CD4-positive, alpha-beta T cell (primary cell): Measurements from ENCODE around the gene AGPS. TPM values are rescaled to one million over a fixed set of nuclear protein-coding genes. Genes with fewer than 3 reads are reported as not detected.

Experiments used
- ATAC-seq: fragments of 200-7000 bp; cut with Tn5 transposase; one replicate; pipeline ENCODE4 v1.10.0; 2022; ENCODE audit warnings: mild to moderate bottlenecking; ENCODE audit not compliant: poor library complexity
- CTCF ChIA-PET: fragments of 350-600 bp; sonication (Branson Sonifier 250); formaldehyde crosslinking; loops from one replicate; lab custom pipeline; 2021; ENCODE audit warnings: antibody characterized with exemption, inconsistent platforms; lab: Charles Lee
- POLR2A ChIA-PET: fragments of 350-600 bp; sonication (Branson Sonifier 250); formaldehyde crosslinking; loops from one replicate; lab custom pipeline; 2021; ENCODE audit warnings: antibody characterized with exemption, inconsistent platforms; lab: Charles Lee
- DNase-seq, 14 experiments: peaks; one replicate each; pipeline ENCODE4 v3.0.0-alpha.2; 2013 to 2020; ENCODE audit warnings: mixed read lengths in 2 of 14
- H3K27ac ChIP-seq, 2 donors: one replicate each; pipeline versions ENCODE4 v1.5.1 to v1.7.0; 2013; ENCODE audit warnings: low read length in 2 of 2, low read depth in 1 of 2, mild to moderate bottlenecking in 1 of 2
- H3K27me3 ChIP-seq, 2 experiments: 1 replicate in 1 of 2; 2 replicates in 1 of 2; pipeline versions ENCODE4 v1.6.1 to v1.7.0; 2013; ENCODE audit warnings: low read length in 2 of 2, control low read depth in 1 of 2, mild to moderate bottlenecking in 1 of 2, moderate library complexity in 1 of 2; ENCODE audit not compliant: insufficient read depth in 2 of 2, control insufficient read depth in 1 of 2
- H3K36me3 ChIP-seq: one replicate; pipeline ENCODE4 v1.6.1; 2013; ENCODE audit warnings: low read length, control low read depth; ENCODE audit not compliant: insufficient read depth
- H3K4me1 ChIP-seq: one replicate; pipeline ENCODE4 v1.6.1; 2013; ENCODE audit warnings: low read length, control low read depth; ENCODE audit not compliant: insufficient read depth
- H3K4me3 ChIP-seq: one replicate; pipeline ENCODE4 v1.5.1; 2013; ENCODE audit warnings: mild to moderate bottlenecking, low read length, moderate library complexity
- H3K9me3 ChIP-seq, 2 experiments: 1 replicate in 1 of 2; 2 replicates in 1 of 2; pipeline versions ENCODE4 v1.6.1 to v1.7.0; 2013; ENCODE audit warnings: low read length in 2 of 2, mild to moderate bottlenecking in 2 of 2, control low read depth in 1 of 2, moderate library complexity in 1 of 2; ENCODE audit not compliant: control insufficient read depth in 1 of 2, insufficient read depth in 1 of 2
- H3K27ac Mint-ChIP-seq: one replicate; pipeline ENCODE4 v1.8.0; 2020; ENCODE audit warnings: mixed read lengths
- H3K27me3 Mint-ChIP-seq: one replicate; pipeline ENCODE4 v1.8.0; 2021; ENCODE audit warnings: mixed read lengths
- H3K36me3 Mint-ChIP-seq: one replicate; pipeline ENCODE4 v1.8.0; 2021; ENCODE audit warnings: low read depth, mixed read lengths
- H3K4me1 Mint-ChIP-seq: one replicate; pipeline ENCODE4 v1.8.0; 2021; ENCODE audit warnings: low read depth, mixed read lengths
- H3K4me3 Mint-ChIP-seq: one replicate; pipeline ENCODE4 v1.8.0; 2020; ENCODE audit warnings: mild to moderate bottlenecking, mixed read lengths
- H3K9me3 Mint-ChIP-seq: one replicate; pipeline ENCODE4 v1.8.0; 2020; ENCODE audit warnings: mixed read lengths
- CTCF ChIP-seq: fragments of 200-600 bp; IDR thresholded peaks from one replicate; pipeline ENCODE4 v1.8.0; 2022; ENCODE audit warnings: antibody characterized with exemption, mild to moderate bottlenecking
- intact Hi-C, 2 experiments: fragments of 100-400 bp; cut with DNase I in 1 of 2; cut with micrococcal nuclease in 1 of 2; formaldehyde crosslinking; loops; one replicate each; pipeline versions ENCODE4 v1.15.1 to v1.9.0; 2023 to 2025; cut with DNase I, micrococcal nuclease
- total RNA-seq, 174 experiments: library from RNA in 2 of 174; stranded (reverse) in 2 of 174; gene quantifications; one replicate each; pipeline ENCODE4 v1.2.3 and lab custom pipeline; 2021 to 2026

AGPS gene
- total RNA-seq, 2 experiments from 2014 or later, result 21.5 to 23.9 TPM

GRCh38 chr2:177445200-177445599 is 52.6 kb downstream of the AGPS start:
- no peak for TF ChIP-seq CTCF
- no peaks in the 10 kb centered on the region for H3K27me3 ChIP-seq
- DNase-seq, result no peak
- no peak overlapping the region for H3K4me3 ChIP-seq
- H3K4me3 Mint-ChIP-seq, result no peak overlapping the region
- no peak overlapping the region for H3K27ac ChIP-seq
- no peaks in the 10 kb centered on the region for H3K4me1 Mint-ChIP-seq
- H3K27me3 Mint-ChIP-seq, result no peaks in the 10 kb centered on the region
- no peaks in the 10 kb centered on the region for H3K9me3 ChIP-seq
- intact Hi-C loops, result no loop called here
- H3K9me3 Mint-ChIP-seq, result no peaks in the 10 kb centered on the region
- ChIA-PET CTCF (no interaction called here), POLR2A (interaction anchor here (1.0 kb wide), 1 partner anchor 10 kb away, joined by 3 read pairs; no protein-coding TSS in a partner anchor)
- H3K36me3 ChIP-seq, result peaks cover 34% of the 10 kb centered on the region
- no peak for ATAC-seq
- no peaks in the 10 kb centered on the region for H3K4me1 ChIP-seq
- H3K27ac Mint-ChIP-seq, result no peak overlapping the region
- peaks cover 85% of the 10 kb centered on the region for H3K36me3 Mint-ChIP-seq

- H3K9me3 ChIP-seq, result no peaks in the 10 kb centered on the region
- H3K4me3 Mint-ChIP-seq, result no peak overlapping the region
- ChIA-PET POLR2A (no interaction called here), CTCF (no interaction called here)
- H3K27ac Mint-ChIP-seq, result no peak overlapping the region
- H3K4me1 Mint-ChIP-seq, result no peaks in the 10 kb centered on the region
- no peak overlapping the region for H3K4me3 ChIP-seq
- DNase-seq (no peak), ATAC-seq (no peak)
- no peaks in the 10 kb centered on the region for H3K9me3 Mint-ChIP-seq
- no peak overlapping the region for H3K27ac ChIP-seq
- H3K27me3 Mint-ChIP-seq, result no peaks in the 10 kb centered on the region
- no peak for TF ChIP-seq CTCF
- intact Hi-C loops, result no loop called here
- H3K27me3 ChIP-seq, result no peaks in the 10 kb centered on the region
- peaks cover 20% of the 10 kb centered on the region for H3K36me3 ChIP-seq
- peaks cover 86% of the 10 kb centered on the region for H3K36me3 Mint-ChIP-seq
- no peaks in the 10 kb centered on the region for H3K4me1 ChIP-seq
Observed at GRCh38 chr2:177448031-177448430, 55.5 kb downstream of the AGPS start.

GRCh38 chr2:177449159-177449558 is 56.6 kb downstream of the AGPS start:
- Histone ChIP-seq H3K36me3 (peaks cover 13% of the 10 kb centered on the region), H3K27me3 (no peaks in the 10 kb centered on the region), H3K4me1 (no peaks in the 10 kb centered on the region), H3K4me3 (no peak overlapping the region), H3K27ac (no peak overlapping the region), H3K9me3 (no peaks in the 10 kb centered on the region)
- CTCF ChIA-PET, result no interaction called here
- Mint-ChIP-seq H3K4me1 (no peaks in the 10 kb centered on the region), H3K4me3 (no peak overlapping the region), H3K36me3 (peaks cover 86% of the 10 kb centered on the region), H3K9me3 (no peaks in the 10 kb centered on the region), H3K27me3 (no peaks in the 10 kb centered on the region), H3K27ac (no peak overlapping the region)
- intact Hi-C loops, result no loop called here
- DNase-seq (no peak), ATAC-seq (no peak)
- no peak for TF ChIP-seq CTCF
- POLR2A ChIA-PET, result no interaction called here
